Spleen (tissue), 7 donors: Measurements from ENCODE around the gene EVC.

Experiments used
- CTCF ChIP-seq, 11 experiments: fragments of 200-600 bp in 7 of 11; fragments of 450-650 bp in 4 of 11; sonication (generic) in 4 of 11; IDR thresholded peaks in 8 of 11; conservative IDR thresholded peaks in 3 of 11; 1 replicate in 7 of 11; 2 replicates in 4 of 11; pipeline versions ENCODE4 v1.4.0 to v1.8.0; 2016 to 2021; ENCODE audit warnings: antibody characterized with exemption in 11 of 11, inconsistent platforms in 4 of 11, mild to moderate bottlenecking in 1 of 11
- POLR2A ChIP-seq, 3 donors: fragments of 450-650 bp; IDR thresholded peaks; one replicate each; pipeline ENCODE4 v1.5.1; 2017; ENCODE audit warnings: antibody characterized with exemption in 3 of 3, mild to moderate bottlenecking in 1 of 3
- POLR2AphosphoS5 ChIP-seq, 3 donors: sonication (generic); formaldehyde crosslinking; IDR thresholded peaks; one replicate each; pipeline ENCODE4 v1.5.1; 2017; ENCODE audit warnings: antibody characterized with exemption in 3 of 3
- donor health status: DM: no; HTN: no; CAD: no; lungs with moderate emphysema.
- donor health status: DM: no; HTN: no; CAD: no.
- donor health status: DM: no; HTN: no; CAD: no.

GRCh38 chr4:5780831-5781480 lies 70.0 kb downstream of the EVC start:
- TF ChIP-seq POLR2A (IDR thresholded peaks at IDR 0.05) (no peak), CTCF (IDR thresholded peaks at IDR 0.05 in 8 of 11, conservative IDR thresholded peaks at IDR 0.05 in 3 of 11) (no peak), POLR2AphosphoS5 (IDR thresholded peaks at IDR 0.05) (no peak)
